ENCODE data around the gene MDK. TPM values are rescaled to one million over a fixed set of nuclear protein-coding genes. Genes with fewer than 3 reads are reported as not detected.

Gene MDK
- total RNA-seq: 1 to 10 TPM; 2.6 to 3.7 TPM
- 2.6 to 2.9 reads per million in 2 donors for total RNA-seq

- H3K4me1 Mint-ChIP-seq: peaks cover 15% of the 10 kb centered on the region
- H3K27me3 Mint-ChIP-seq: peaks cover 16% of the 10 kb centered on the region
- no peak within 1 kb of the TSS for H3K27ac Mint-ChIP-seq
- ATAC-seq: peak; percentile 14
- peaks cover 9% of the 10 kb centered on the region for H3K36me3 Mint-ChIP-seq (ENCODE audit: low read depth)
- no peak for DNase-seq
- no peaks in the 10 kb centered on the region for H3K9me3 ChIP-seq (ENCODE audit: control insufficient read depth, low read length, poor library complexity, severe bottlenecking)
- peak within 1 kb of the TSS; percentile 88 for H3K4me3 Mint-ChIP-seq
These were observed at the start of gene MDK for GRCh38 chr11:46381048-46381818. Gene MDK (plus strand): TSS chr11:46381669. CDS start chr11:46382058, 389 bp downstream.

GRCh38 chr11:46332093-46332567 lies 49.3 kb upstream of the MDK start:
- peak overlapping the region; percentile 94 for H3K27ac Mint-ChIP-seq
- DNase-seq: no peak
- no peaks in the 10 kb centered on the region for H3K9me3 ChIP-seq (ENCODE audit: control insufficient read depth, low read length, poor library complexity, severe bottlenecking)
- peak overlapping the region; percentile 88 for H3K4me3 Mint-ChIP-seq
- H3K36me3 Mint-ChIP-seq (ENCODE audit: low read depth): no peaks in the 10 kb centered on the region
- peaks cover 39% of the 10 kb centered on the region for H3K4me1 Mint-ChIP-seq
- no peak for ATAC-seq
- H3K27me3 Mint-ChIP-seq: no peaks in the 10 kb centered on the region

GRCh38 chr11:46332568-46333393 lies 48.7 kb upstream of the MDK start:
- Mint-ChIP-seq H3K4me3 (peak overlapping the region; percentile 88), H3K27me3 (no peaks in the 10 kb centered on the region), H3K4me1 (peaks cover 39% of the 10 kb centered on the region)

GRCh38 chr11:46333394-46333947 lies 48.0 kb upstream of the MDK start:
- ATAC-seq (peak; percentile 19), DNase-seq (no peak)
- Mint-ChIP-seq H3K4me3 (peak overlapping the region; percentile 88), H3K4me1 (peaks cover 39% of the 10 kb centered on the region), H3K27me3 (no peaks in the 10 kb centered on the region), H3K27ac (peak overlapping the region; percentile 47), H3K36me3 (ENCODE audit: low read depth) (no peaks in the 10 kb centered on the region)
- H3K9me3 ChIP-seq (ENCODE audit: control insufficient read depth, low read length, poor library complexity, severe bottlenecking): no peaks in the 10 kb centered on the region

More at GRCh38 chr11:46332568-46333393, 48.7 kb upstream of the MDK start:
- no peaks in the 10 kb centered on the region for H3K9me3 ChIP-seq (ENCODE audit: control insufficient read depth, low read length, poor library complexity, severe bottlenecking)
- ATAC-seq (peak; percentile 24), DNase-seq (no peak)
- Mint-ChIP-seq H3K27ac (peak overlapping the region; percentile 94), H3K36me3 (ENCODE audit: low read depth) (no peaks in the 10 kb centered on the region)

GRCh38 chr11:46334211-46334610 lies 47.3 kb upstream of the MDK start:
- no peaks in the 10 kb centered on the region for H3K27me3 Mint-ChIP-seq
- H3K9me3 ChIP-seq (ENCODE audit: control insufficient read depth, low read length, poor library complexity, severe bottlenecking): no peaks in the 10 kb centered on the region
- H3K4me3 Mint-ChIP-seq: peak overlapping the region; percentile 88
- no peaks in the 10 kb centered on the region for H3K36me3 Mint-ChIP-seq (ENCODE audit: low read depth)
- H3K4me1 Mint-ChIP-seq: peaks cover 41% of the 10 kb centered on the region
- no peak for ATAC-seq
- peak overlapping the region; percentile 47 for H3K27ac Mint-ChIP-seq
- no peak for DNase-seq

- H3K36me3 Mint-ChIP-seq (ENCODE audit: low read depth): no peaks in the 10 kb centered on the region
- ATAC-seq: no peak
- H3K9me3 ChIP-seq (ENCODE audit: control insufficient read depth, low read length, poor library complexity, severe bottlenecking): no peaks in the 10 kb centered on the region
- H3K27ac Mint-ChIP-seq: no peak overlapping the region
- H3K4me1 Mint-ChIP-seq: peaks cover 35% of the 10 kb centered on the region
- H3K4me3 Mint-ChIP-seq: no peak overlapping the region
- DNase-seq: no peak
- H3K27me3 Mint-ChIP-seq: no peaks in the 10 kb centered on the region
These were observed 46.2 kb upstream of the MDK start for GRCh38 chr11:46335271-46335670.

- no peaks in the 10 kb centered on the region for H3K27me3 Mint-ChIP-seq
These were observed 45.4 kb upstream of the MDK start for GRCh38 chr11:46335890-46336562.

GRCh38 chr11:46336563-46337180 lies 44.8 kb upstream of the MDK start:
- no peak overlapping the region for H3K27ac Mint-ChIP-seq
- no peaks in the 10 kb centered on the region for H3K36me3 Mint-ChIP-seq (ENCODE audit: low read depth)
- H3K27me3 Mint-ChIP-seq: no peaks in the 10 kb centered on the region
- ATAC-seq (no peak), DNase-seq (no peak)
- H3K4me3 Mint-ChIP-seq: no peak overlapping the region
- H3K4me1 Mint-ChIP-seq: peaks cover 28% of the 10 kb centered on the region
- no peaks in the 10 kb centered on the region for H3K9me3 ChIP-seq (ENCODE audit: control insufficient read depth, low read length, poor library complexity, severe bottlenecking)

More at GRCh38 chr11:46335890-46336562, 45.4 kb upstream of the MDK start:
- Mint-ChIP-seq H3K36me3 (ENCODE audit: low read depth) (no peaks in the 10 kb centered on the region), H3K27ac (peak overlapping the region; percentile 41), H3K4me3 (no peak overlapping the region), H3K4me1 (peaks cover 28% of the 10 kb centered on the region)
- DNase-seq (no peak), ATAC-seq (no peak)
- no peaks in the 10 kb centered on the region for H3K9me3 ChIP-seq (ENCODE audit: control insufficient read depth, low read length, poor library complexity, severe bottlenecking)

GRCh38 chr11:46337626-46338345 lies 43.7 kb upstream of the MDK start:
- DNase-seq: no peak
- Mint-ChIP-seq H3K36me3 (ENCODE audit: low read depth) (no peaks in the 10 kb centered on the region), H3K4me1 (peaks cover 33% of the 10 kb centered on the region), H3K27me3 (no peaks in the 10 kb centered on the region), H3K4me3 (no peak overlapping the region), H3K27ac (peak overlapping the region; percentile 6)
- no peaks in the 10 kb centered on the region for H3K9me3 ChIP-seq (ENCODE audit: control insufficient read depth, low read length, poor library complexity, severe bottlenecking)
- no peak for ATAC-seq

GRCh38 chr11:46338636-46338987 lies 42.9 kb upstream of the MDK start:
- no peak overlapping the region for H3K27ac Mint-ChIP-seq
- no peaks in the 10 kb centered on the region for H3K27me3 Mint-ChIP-seq
- no peaks in the 10 kb centered on the region for H3K36me3 Mint-ChIP-seq (ENCODE audit: low read depth)
- no peak for DNase-seq
- ATAC-seq: no peak
- H3K4me1 Mint-ChIP-seq: peaks cover 34% of the 10 kb centered on the region
- no peak overlapping the region for H3K4me3 Mint-ChIP-seq
- no peaks in the 10 kb centered on the region for H3K9me3 ChIP-seq (ENCODE audit: control insufficient read depth, low read length, poor library complexity, severe bottlenecking)

- Mint-ChIP-seq H3K36me3 (ENCODE audit: low read depth) (no peaks in the 10 kb centered on the region), H3K4me3 (peak overlapping the region; percentile 43), H3K27me3 (no peaks in the 10 kb centered on the region), H3K4me1 (peaks cover 34% of the 10 kb centered on the region), H3K27ac (peak overlapping the region; percentile 53)
- no peak for DNase-seq
- no peak for ATAC-seq
- no peaks in the 10 kb centered on the region for H3K9me3 ChIP-seq (ENCODE audit: control insufficient read depth, low read length, poor library complexity, severe bottlenecking)
These were observed 42.3 kb upstream of the MDK start for GRCh38 chr11:46338988-46339666.
